GM23338 (cell line): ENCODE data around the gene RPL10. TPM values are rescaled to one million over a fixed set of nuclear protein-coding genes. Genes with fewer than 3 reads are reported as not detected.

Source experiments
- ATAC-seq: fragments of 200-7000 bp; cut with Tn5 transposase; 3 replicates; pipeline ENCODE4 v1.9.1; 2020
- DNase-seq: peaks from one replicate; pipeline ENCODE4 v3.0.0-alpha.2; 2015; ENCODE audit warnings: low spot score
- H2AFZ ChIP-seq: fragments of 200-600 bp; sonication (generic); 2 replicates; pipeline ENCODE4 v1.8.0; 2016; ENCODE audit warnings: antibody characterized with exemption, mild to moderate bottlenecking, moderate library complexity
- H3F3A ChIP-seq: fragments of 200-600 bp; sonication (generic); replicated peaks from 2 replicates; pipeline ENCODE4 v1.8.0; 2017; ENCODE audit warnings: antibody characterized with exemption, mixed run types, low read depth
- H3K27ac ChIP-seq: fragments of 200-600 bp; sonication (generic); 2 replicates; pipeline ENCODE4 v1.6.1; 2016; ENCODE audit warnings: low read depth
- H3K27me3 ChIP-seq: fragments of 200-600 bp; sonication (generic); 2 replicates; pipeline ENCODE4 v1.8.0; 2016; ENCODE audit warnings: mild to moderate bottlenecking, mixed run types, moderate library complexity; ENCODE audit not compliant: insufficient read depth
- H3K36me3 ChIP-seq: fragments of 200-600 bp; sonication (generic); 2 replicates; pipeline ENCODE4 v1.8.0; 2016; ENCODE audit warnings: mild to moderate bottlenecking; ENCODE audit not compliant: insufficient read depth
- H3K4me1 ChIP-seq: fragments of 200-600 bp; sonication (generic); 2 replicates; pipeline ENCODE4 v1.8.0; 2016; ENCODE audit warnings: mild to moderate bottlenecking, moderate library complexity; ENCODE audit not compliant: insufficient read depth
- H3K4me2 ChIP-seq: fragments of 200-600 bp; sonication (generic); 2 replicates; pipeline ENCODE4 v1.7.1; 2017; ENCODE audit warnings: mixed run types
- H3K4me3 ChIP-seq: fragments of 200-600 bp; sonication (generic); 2 replicates; pipeline ENCODE4 v1.6.1; 2016; ENCODE audit warnings: mixed run types
- H3K79me2 ChIP-seq: fragments of 200-600 bp; sonication (generic); replicated peaks from 2 replicates; pipeline ENCODE4 v1.8.0; 2017; ENCODE audit warnings: mild to moderate bottlenecking; ENCODE audit not compliant: insufficient read depth
- H3K9me2 ChIP-seq: fragments of 200-600 bp; sonication (generic); 2 replicates; pipeline ENCODE4 v1.8.0; 2017; ENCODE audit not compliant: insufficient read depth
- H4K20me1 ChIP-seq: fragments of 200-600 bp; sonication (generic); replicated peaks from 2 replicates; pipeline ENCODE4 v1.8.0; 2017; ENCODE audit warnings: mild to moderate bottlenecking; ENCODE audit not compliant: insufficient read depth
- H3K27ac Mint-ChIP-seq: 2 replicates; pipeline ENCODE4 v1.8.0; 2020; ENCODE audit warnings: inconsistent platforms, mild to moderate bottlenecking, moderate library complexity, mixed read lengths
- H3K27me3 Mint-ChIP-seq: 3 replicates; pipeline ENCODE4 v1.8.0; 2022; ENCODE audit warnings: low read depth, mild to moderate bottlenecking, moderate library complexity, mixed read lengths, inconsistent platforms; ENCODE audit not compliant: insufficient read depth, poor library complexity
- H3K36me3 Mint-ChIP-seq: 3 replicates; pipeline ENCODE4 v1.8.0; 2021; ENCODE audit warnings: low read depth, mild to moderate bottlenecking, inconsistent platforms, moderate library complexity, mixed read lengths
- H3K4me1 Mint-ChIP-seq: 3 replicates; pipeline ENCODE4 v1.8.0; 2020; ENCODE audit warnings: mild to moderate bottlenecking, inconsistent platforms, mixed read lengths
- H3K4me3 Mint-ChIP-seq: 3 replicates; pipeline ENCODE4 v1.8.0; 2021; ENCODE audit warnings: moderate library complexity, mild to moderate bottlenecking, inconsistent platforms, mixed read lengths
- H3K9me3 Mint-ChIP-seq: 3 replicates; pipeline ENCODE4 v1.8.0; 2020; ENCODE audit warnings: moderate library complexity, mild to moderate bottlenecking, inconsistent platforms, mixed read lengths
- CREB1 ChIP-seq: fragments of 250-450 bp; sonication (Bioruptor Pico); IDR thresholded peaks from 2 replicates; pipeline ENCODE4 v1.5.0; 2020; ENCODE audit warnings: low read depth, mild to moderate bottlenecking, moderate library complexity
- CTCF ChIP-seq, 2 experiments: fragments of 200-600 bp in 1 of 2; sonication (generic) in 1 of 2; conservative IDR thresholded peaks; 2 replicates each; pipeline versions ENCODE4 v1.5.1 to v1.6.1; 2016 to 2017; ENCODE audit warnings: antibody characterized with exemption in 2 of 2, low read depth in 2 of 2, mild to moderate bottlenecking in 2 of 2, moderate library complexity in 1 of 2
- ETS1 ChIP-seq: IDR thresholded peaks from 2 replicates; pipeline ENCODE4 v1.6.1; 2016; ENCODE audit warnings: antibody characterized with exemption
- EZH2 ChIP-seq: fragments of 200-600 bp; sonication (generic); IDR thresholded peaks from one replicate; pipeline ENCODE4 v1.8.0; 2017; ENCODE audit warnings: antibody characterized with exemption, mild to moderate bottlenecking, low read depth; ENCODE audit not compliant: unreplicated experiment
- EZH2phosphoT487 ChIP-seq: fragments of 200-600 bp; sonication (generic); IDR thresholded peaks from one replicate; pipeline ENCODE4 v1.8.1; 2018; ENCODE audit warnings: antibody characterized with exemption; ENCODE audit not compliant: unreplicated experiment
- JUNB ChIP-seq: IDR thresholded peaks from one replicate; pipeline ENCODE4 v1.6.1; 2016; ENCODE audit warnings: antibody characterized with exemption; ENCODE audit not compliant: unreplicated experiment
- NANOG ChIP-seq: IDR thresholded peaks from 2 replicates; pipeline ENCODE4 v1.6.1; 2016; ENCODE audit warnings: antibody characterized with exemption, borderline replicate concordance
- POLR2AphosphoS5 ChIP-seq: IDR thresholded peaks from 2 replicates; pipeline ENCODE4 v1.6.1; 2016; ENCODE audit warnings: antibody characterized with exemption, low read depth
- REST ChIP-seq: IDR thresholded peaks from one replicate; pipeline ENCODE4 v1.6.1; 2018; ENCODE audit warnings: antibody characterized with exemption; ENCODE audit not compliant: unreplicated experiment
- STAT1 ChIP-seq: IDR thresholded peaks from one replicate; pipeline ENCODE4 v1.6.1; 2016; ENCODE audit warnings: antibody characterized with exemption; ENCODE audit not compliant: unreplicated experiment
- ZNF114 ChIP-seq: fragments of 250-450 bp; sonication (Bioruptor Pico); IDR thresholded peaks from 2 replicates; pipeline ENCODE4 v1.5.0; 2020; ENCODE audit warnings: mild to moderate bottlenecking, moderate library complexity
- ZNF331 ChIP-seq: fragments of 250-450 bp; sonication (Bioruptor Pico); IDR thresholded peaks from 2 replicates; pipeline ENCODE4 v1.5.0; 2020; ENCODE audit warnings: low read depth, mild to moderate bottlenecking, moderate library complexity
- ZNF462 ChIP-seq: fragments of 250-450 bp; sonication (Bioruptor Pico); IDR thresholded peaks from 2 replicates; pipeline ENCODE4 v1.5.0; 2020; ENCODE audit warnings: mild to moderate bottlenecking, moderate library complexity
- polyA plus RNA-seq: library from polyadenylated mRNA; unstranded; fragments of >200 nt; fragmentation: Nextera tagmentation; extraction: Ambion mirVana; gene quantifications from 2 replicates; pipeline ENCODE4 v1.2.1, GENCODE V29; 2016
- total RNA-seq: library from RNA; depleted of rRNA; stranded (reverse); fragments of >200 nt; shearing (Covaris generic); gene quantifications from 2 replicates; pipeline ENCODE4 v1.2.3, GENCODE V29; 2014

Gene RPL10
- total and polyA plus RNA-seq, 2 experiments from 2014 or later, result 1,696 to 4,929 TPM

- Histone ChIP-seq H3K79me2 (no peaks in the 10 kb centered on the region), H4K20me1 (no peaks in the 10 kb centered on the region), H3F3A (no peaks in the 10 kb centered on the region), H3K36me3 (no peaks in the 10 kb centered on the region), H3K4me3 (no peak overlapping the region), H2AFZ (no peak overlapping the region), H3K4me2 (no peak overlapping the region), H3K27me3 (no peaks in the 10 kb centered on the region), H3K4me1 (no peaks in the 10 kb centered on the region), H3K27ac (no peak overlapping the region), H3K9me2 (no peaks in the 10 kb centered on the region)
- Mint-ChIP-seq H3K4me3 (no peak overlapping the region), H3K36me3 (peaks cover 10% of the 10 kb centered on the region), H3K4me1 (no peaks in the 10 kb centered on the region), H3K27me3 (peaks cover 2% of the 10 kb centered on the region), H3K27ac (no peak overlapping the region), H3K9me3 (no peaks in the 10 kb centered on the region)
- no peak for DNase-seq
- ATAC-seq, result no peak
- no peak for TF ChIP-seq REST
- no peak for TF ChIP-seq ZNF114 (CRISPR knock-in tag)
- no peak for TF ChIP-seq EZH2
- TF ChIP-seq NANOG, result no peak
- TF ChIP-seq ETS1, result no peak
- TF ChIP-seq ZNF331 (CRISPR knock-in tag), result no peak
- no peak for TF ChIP-seq ZNF462
- TF ChIP-seq POLR2AphosphoS5, result no peak
- TF ChIP-seq CTCF (conservative IDR thresholded peaks at IDR 0.05; ENCODE audit: low read depth in 2 of 2), result no peak
- no peak for TF ChIP-seq STAT1
- TF ChIP-seq JUNB, result no peak
- TF ChIP-seq CREB1 (CRISPR knock-in tag), result no peak
- no peak for TF ChIP-seq EZH2phosphoT487
Measured at GRCh38 chrX:154420402-154420756, 22.2 kb downstream of the RPL10 start.
